Calu3 (cell line): ENCODE data around the gene PFKFB3. TPM values are rescaled to one million over a fixed set of nuclear protein-coding genes. Genes with fewer than 3 reads are reported as not detected.

Source experiments
- BruUV-seq: library from RNA; stranded (reverse); fragments of 400-500 nt; replicated peaks from 2 replicates; lab custom pipeline; 2021; lab: Mats Ljungman, UMichigan
- CTCF ChIA-PET: fragments of 300-600 bp; sonication (Branson Sonifier 250); formaldehyde crosslinking; loops from one replicate; lab custom pipeline; 2022; ENCODE audit warnings: antibody characterized with exemption; lab: Charles Lee
- DNase-seq: peaks from one replicate; pipeline ENCODE4 v3.0.0; 2022
- H3K27ac Mint-ChIP-seq: one replicate; pipeline ENCODE4 v1.8.0; 2022; ENCODE audit warnings: mixed read lengths; ENCODE audit not compliant: unreplicated experiment
- H3K27me3 Mint-ChIP-seq: one replicate; pipeline ENCODE4 v1.8.0; 2022; ENCODE audit warnings: mixed read lengths; ENCODE audit not compliant: unreplicated experiment
- H3K36me3 Mint-ChIP-seq: one replicate; pipeline ENCODE4 v1.8.0; 2022; ENCODE audit warnings: mild to moderate bottlenecking, moderate library complexity, mixed read lengths; ENCODE audit not compliant: insufficient read depth, unreplicated experiment
- H3K4me1 Mint-ChIP-seq: one replicate; pipeline ENCODE4 v1.8.0; 2022; ENCODE audit warnings: mild to moderate bottlenecking, low read depth, mixed read lengths; ENCODE audit not compliant: unreplicated experiment
- H3K4me3 Mint-ChIP-seq: one replicate; pipeline ENCODE4 v1.8.0; 2022; ENCODE audit warnings: mild to moderate bottlenecking, low read depth, moderate library complexity, mixed read lengths; ENCODE audit not compliant: unreplicated experiment
- H3K9me3 Mint-ChIP-seq: one replicate; pipeline ENCODE4 v1.8.0; 2022; ENCODE audit warnings: low read depth, mixed read lengths; ENCODE audit not compliant: unreplicated experiment
- intact Hi-C: fragments of 100-400 bp; cut with micrococcal nuclease; formaldehyde crosslinking; loops from one replicate; pipeline ENCODE4 v1.10.0; 2022; ENCODE audit not compliant: unreplicated experiment
- total RNA-seq: library from RNA; stranded (reverse); gene quantifications from 2 replicates; pipeline ENCODE4 v1.2.3, GENCODE V29; 2022
- TF ChIP-seq, protein P1 (sequence below): fragments of 200-600 bp; IDR thresholded peaks from one replicate; pipeline ENCODE4 v1.8.0; 2022; ENCODE audit warnings: antibody characterized with exemption; ENCODE audit not compliant: unreplicated experiment

PFKFB3 gene
- total RNA-seq, 1 experiment from 2014 or later, result 293 TPM

DNA sequence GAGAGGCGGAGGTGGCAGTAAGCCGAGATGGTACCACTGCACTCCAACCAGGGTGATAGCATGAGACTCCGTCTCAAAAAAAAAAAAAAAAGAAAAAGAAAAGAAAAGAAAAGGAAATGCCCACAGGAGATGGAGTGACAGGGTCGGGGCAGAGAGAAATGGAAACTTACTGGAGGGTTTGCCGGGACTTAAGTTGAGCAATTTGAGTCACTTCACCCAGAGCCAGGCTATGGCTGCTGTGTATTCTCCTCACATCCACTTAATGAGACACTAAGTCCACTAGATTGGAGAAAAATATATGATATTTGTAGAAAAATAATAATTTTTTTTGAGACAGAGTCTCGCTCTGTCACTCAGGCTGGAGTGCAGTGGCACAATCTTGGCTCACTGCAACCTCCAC lies 4.6 kb upstream of the PFKFB3 start:
- H3K36me3 Mint-ChIP-seq, result peaks cover 26% of the 10 kb centered on the region
- no TSS peak for BruUV-seq
- no peak overlapping the region for H3K27ac Mint-ChIP-seq
- TF ChIP-seq, protein P1, sequence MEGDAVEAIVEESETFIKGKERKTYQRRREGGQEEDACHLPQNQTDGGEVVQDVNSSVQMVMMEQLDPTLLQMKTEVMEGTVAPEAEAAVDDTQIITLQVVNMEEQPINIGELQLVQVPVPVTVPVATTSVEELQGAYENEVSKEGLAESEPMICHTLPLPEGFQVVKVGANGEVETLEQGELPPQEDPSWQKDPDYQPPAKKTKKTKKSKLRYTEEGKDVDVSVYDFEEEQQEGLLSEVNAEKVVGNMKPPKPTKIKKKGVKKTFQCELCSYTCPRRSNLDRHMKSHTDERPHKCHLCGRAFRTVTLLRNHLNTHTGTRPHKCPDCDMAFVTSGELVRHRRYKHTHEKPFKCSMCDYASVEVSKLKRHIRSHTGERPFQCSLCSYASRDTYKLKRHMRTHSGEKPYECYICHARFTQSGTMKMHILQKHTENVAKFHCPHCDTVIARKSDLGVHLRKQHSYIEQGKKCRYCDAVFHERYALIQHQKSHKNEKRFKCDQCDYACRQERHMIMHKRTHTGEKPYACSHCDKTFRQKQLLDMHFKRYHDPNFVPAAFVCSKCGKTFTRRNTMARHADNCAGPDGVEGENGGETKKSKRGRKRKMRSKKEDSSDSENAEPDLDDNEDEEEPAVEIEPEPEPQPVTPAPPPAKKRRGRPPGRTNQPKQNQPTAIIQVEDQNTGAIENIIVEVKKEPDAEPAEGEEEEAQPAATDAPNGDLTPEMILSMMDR, result no peak
- CTCF ChIA-PET, result no interaction called here
- DNase-seq, result no peak
- no peaks in the 10 kb centered on the region for H3K9me3 Mint-ChIP-seq
- H3K27me3 Mint-ChIP-seq, result no peaks in the 10 kb centered on the region
- intact Hi-C loops, result no loop called here
- H3K4me1 Mint-ChIP-seq, result no peaks in the 10 kb centered on the region
- no peak overlapping the region for H3K4me3 Mint-ChIP-seq

DNA sequence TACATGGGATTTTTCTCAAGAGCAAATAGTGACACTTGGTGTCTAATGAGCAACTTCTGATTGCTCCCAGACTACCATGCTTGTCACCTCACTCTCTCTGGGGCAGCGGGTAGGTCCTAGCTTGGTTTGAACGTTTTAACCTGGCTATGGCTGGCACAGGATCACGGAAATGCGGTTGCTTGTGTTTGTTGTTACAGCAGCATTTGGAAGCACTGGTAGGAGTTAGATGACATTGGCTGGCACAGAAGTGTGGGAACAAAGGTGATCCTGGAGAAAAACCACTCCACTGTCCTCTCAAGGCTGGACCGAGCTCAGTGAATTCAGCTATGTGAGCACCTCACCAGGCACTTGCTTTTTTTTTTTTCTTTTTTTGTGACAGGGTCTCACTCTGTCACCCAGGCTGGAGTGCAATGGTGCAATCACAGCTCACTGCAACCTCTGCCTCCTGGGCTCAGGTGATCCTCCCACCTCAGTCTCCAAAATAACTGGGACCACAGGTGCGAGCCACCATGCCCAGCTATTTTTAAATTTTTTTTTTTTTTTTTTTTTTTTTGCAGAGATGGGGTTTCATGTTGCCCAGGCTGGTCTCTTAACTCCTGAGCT lies 3.5 kb upstream of the PFKFB3 start:
- TF ChIP-seq, protein P1, result no peak
- Mint-ChIP-seq H3K4me3 (no peak overlapping the region), H3K4me1 (no peaks in the 10 kb centered on the region), H3K9me3 (no peaks in the 10 kb centered on the region), H3K27me3 (no peaks in the 10 kb centered on the region), H3K36me3 (peaks cover 37% of the 10 kb centered on the region), H3K27ac (no peak overlapping the region)
- no TSS peak for BruUV-seq
- intact Hi-C loops, result no loop called here
- CTCF ChIA-PET, result interaction anchor here (0.6 kb wide), 3 partner anchors 15 to 204 kb away, joined by 3 to 5 read pairs (median 3); no protein-coding TSS in a partner anchor
- no peak for DNase-seq

DNA sequence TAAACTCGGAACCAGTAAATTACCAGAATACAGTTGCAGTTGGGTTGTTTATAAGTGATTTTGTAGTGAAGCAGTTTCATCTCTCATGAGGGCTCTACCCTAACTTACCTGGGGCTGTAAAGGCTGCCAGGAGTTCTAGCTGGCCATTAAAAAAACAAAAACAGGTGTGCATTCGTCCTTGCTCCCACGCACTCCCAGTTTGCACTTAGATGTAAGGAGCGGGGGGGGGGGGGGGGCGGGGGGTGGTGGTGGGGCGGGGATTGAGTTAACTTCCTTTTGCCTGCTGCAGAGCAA lies 2.3 kb upstream of the PFKFB3 start:
- H3K9me3 Mint-ChIP-seq, result no peaks in the 10 kb centered on the region
- peak overlapping the region; percentile 84 for H3K4me3 Mint-ChIP-seq
- H3K4me1 Mint-ChIP-seq, result no peaks in the 10 kb centered on the region
- intact Hi-C loops, result loop anchor here (5.0 kb wide), 3 partner anchors 77 to 97 kb away; no protein-coding TSS in a partner anchor
- TF ChIP-seq, protein P1, result no peak
- H3K36me3 Mint-ChIP-seq, result peaks cover 48% of the 10 kb centered on the region
- CTCF ChIA-PET, result interaction anchor here (1.0 kb wide), 1 partner anchor 202 kb away, joined by 4 read pairs; no protein-coding TSS in a partner anchor
- H3K27me3 Mint-ChIP-seq, result no peaks in the 10 kb centered on the region
- H3K27ac Mint-ChIP-seq, result peak overlapping the region; percentile 17
- no peak for DNase-seq
- BruUV-seq, result no TSS peak

DNA sequence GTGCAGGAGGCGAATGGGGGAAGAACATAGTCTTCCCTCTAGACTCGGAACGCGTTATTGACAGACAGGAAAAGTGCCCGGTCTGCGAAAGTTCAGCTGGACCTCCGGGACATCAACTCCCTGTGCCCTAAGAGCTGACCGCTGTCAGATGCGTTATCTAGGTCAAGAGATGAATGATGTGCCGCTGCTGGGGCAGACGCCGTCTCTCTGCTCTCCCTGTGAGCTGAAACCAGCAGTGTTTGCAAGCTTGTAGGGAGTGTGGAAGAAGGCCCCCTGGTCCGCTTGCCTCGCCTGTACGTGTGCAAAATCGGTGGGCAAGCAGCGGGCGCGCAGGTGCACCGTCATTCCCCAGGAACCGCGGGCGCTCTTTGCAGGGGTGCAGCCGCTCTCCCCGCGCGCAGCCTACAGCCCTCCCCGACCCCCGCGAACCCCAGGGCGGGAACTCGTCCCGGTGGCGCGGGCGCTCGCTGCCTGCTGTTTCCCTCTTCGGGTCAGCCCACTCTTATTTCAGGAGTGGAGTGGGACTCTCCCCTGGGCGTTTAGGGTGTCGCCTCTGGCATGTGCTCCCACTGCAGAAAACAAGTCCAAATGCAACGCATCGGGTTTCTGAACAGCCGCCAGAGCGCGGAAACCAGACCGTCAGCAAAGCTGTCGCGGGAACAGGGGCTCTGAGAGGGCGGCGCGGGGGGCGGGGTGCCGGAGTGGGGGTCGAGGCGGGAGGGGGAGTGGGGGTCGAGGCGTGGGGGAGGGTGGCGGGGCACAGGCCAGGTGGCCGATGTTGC lies 1.8 kb upstream of the PFKFB3 start:
- CTCF ChIA-PET, result interaction anchor here (0.6 to 2.6 kb wide), 4 partner anchors 10 to 205 kb away, joined by 3 to 91 read pairs (median 14); no protein-coding TSS in a partner anchor
- peak overlapping the region; percentile 17 for H3K27ac Mint-ChIP-seq
- intact Hi-C loops, result loop anchor here (5.0 kb wide), 3 partner anchors 76 to 96 kb away; no protein-coding TSS in a partner anchor

More for the DNA sequence above, 1.8 kb upstream of the PFKFB3 start:
- no peaks in the 10 kb centered on the region for H3K4me1 Mint-ChIP-seq
- no peak for DNase-seq
- TF ChIP-seq, protein P1, result no peak
- H3K27me3 Mint-ChIP-seq, result no peaks in the 10 kb centered on the region
- no peaks in the 10 kb centered on the region for H3K9me3 Mint-ChIP-seq
- BruUV-seq, result no TSS peak
- peak overlapping the region; percentile 84 for H3K4me3 Mint-ChIP-seq
- peaks cover 53% of the 10 kb centered on the region for H3K36me3 Mint-ChIP-seq
